ENCODE results near the gene CCDC187.
"Not testable (repeated sequence)": the region's sequence is repeated elsewhere in the genome, so short reads cannot be mapped to it uniquely, and the experiment has no call there.

Gene CCDC187

GRCh38 chr9:136326761-136327303 is 22.9 kb upstream of the CCDC187 start:
- no peak for DNase-seq (ENCODE audit: low read depth)

DNA sequence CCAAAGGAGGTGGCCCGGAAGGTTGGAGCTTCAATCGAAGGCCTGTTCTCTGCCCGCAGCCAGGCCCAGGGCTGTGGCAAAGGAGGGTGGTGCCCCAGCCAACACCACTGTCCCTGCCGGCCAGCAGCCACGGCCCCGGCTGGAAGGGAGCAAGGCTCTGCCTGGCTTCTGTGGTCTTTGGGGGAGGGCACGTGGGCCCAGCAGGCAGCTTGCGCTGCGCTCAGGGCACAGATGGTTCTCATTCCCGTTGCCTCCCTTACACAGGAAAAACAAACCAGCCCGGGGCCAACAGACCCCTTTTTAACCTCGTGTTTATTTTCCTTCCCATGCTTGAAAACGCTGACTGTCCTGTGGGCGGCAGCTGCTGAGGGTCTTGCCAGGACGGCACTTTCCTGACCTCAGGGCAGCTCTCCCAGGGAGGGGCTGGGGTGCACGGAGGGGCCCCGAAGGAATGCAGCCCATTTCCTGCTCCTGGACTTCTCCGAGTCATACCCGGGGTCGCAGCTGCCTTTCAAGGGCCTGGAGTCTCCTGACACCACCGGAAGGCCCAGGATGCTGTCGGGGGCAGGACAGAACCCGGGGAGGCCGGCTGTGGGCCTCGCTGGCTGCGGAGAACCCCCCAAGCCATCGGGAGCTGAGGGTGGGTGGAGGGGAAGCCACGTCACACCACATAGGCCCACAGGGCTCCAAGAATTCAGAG is 22.3 kb upstream of the CCDC187 start:
- no peak for DNase-seq (ENCODE audit: low read depth)

- DNase-seq (ENCODE audit: low read depth) = no peak
Measured at GRCh38 chr9:136325358-136325757, 21.5 kb upstream of the CCDC187 start.

- no peak for DNase-seq (ENCODE audit: low read depth)
Measured at GRCh38 chr9:136324501-136325300, 20.8 kb upstream of the CCDC187 start.

GRCh38 chr9:136323371-136323789 is 19.5 kb upstream of the CCDC187 start:
- DNase-seq (ENCODE audit: low read depth) = no peak

- DNase-seq (ENCODE audit: low read depth) = no peak
Measured at GRCh38 chr9:136322756-136323330, 18.9 kb upstream of the CCDC187 start.

- DNase-seq (ENCODE audit: low read depth) = no peak
Measured at GRCh38 chr9:136321561-136321960, 17.7 kb upstream of the CCDC187 start.

- not testable (repeated sequence) for DNase-seq (ENCODE audit: low read depth)
Measured at GRCh38 chr9:136320972-136321371, 17.1 kb upstream of the CCDC187 start.

GRCh38 chr9:136319955-136320354 is 16.1 kb upstream of the CCDC187 start:
- DNase-seq (ENCODE audit: low read depth) = not testable (repeated sequence)

GRCh38 chr9:136319244-136319643 is 15.3 kb upstream of the CCDC187 start:
- not testable (repeated sequence) for DNase-seq (ENCODE audit: low read depth)

DNA sequence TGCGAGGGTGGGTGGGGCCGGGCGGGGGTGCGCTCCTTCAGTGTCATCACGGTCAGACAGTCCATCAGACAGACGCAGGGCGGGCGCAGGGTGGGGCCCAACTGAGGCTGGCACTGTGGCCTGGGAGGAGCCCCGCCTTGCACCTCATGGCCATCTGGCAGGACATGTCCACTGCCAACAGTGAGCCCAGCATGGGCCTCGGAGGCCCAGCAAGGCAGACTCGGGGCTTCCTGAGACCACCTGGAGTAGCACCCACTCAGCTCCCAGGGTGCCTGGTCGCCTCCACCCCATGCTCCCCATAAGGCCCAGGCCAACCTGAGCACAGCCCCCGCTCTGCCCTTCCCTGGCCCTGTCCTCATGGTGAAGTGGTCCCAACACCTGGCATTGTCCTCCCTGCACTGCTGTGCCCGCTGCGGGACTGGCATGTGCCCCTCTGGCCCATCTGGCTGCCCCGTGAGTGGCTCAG is 14.9 kb upstream of the CCDC187 start:
- DNase-seq (ENCODE audit: low read depth) = no peak

DNA sequence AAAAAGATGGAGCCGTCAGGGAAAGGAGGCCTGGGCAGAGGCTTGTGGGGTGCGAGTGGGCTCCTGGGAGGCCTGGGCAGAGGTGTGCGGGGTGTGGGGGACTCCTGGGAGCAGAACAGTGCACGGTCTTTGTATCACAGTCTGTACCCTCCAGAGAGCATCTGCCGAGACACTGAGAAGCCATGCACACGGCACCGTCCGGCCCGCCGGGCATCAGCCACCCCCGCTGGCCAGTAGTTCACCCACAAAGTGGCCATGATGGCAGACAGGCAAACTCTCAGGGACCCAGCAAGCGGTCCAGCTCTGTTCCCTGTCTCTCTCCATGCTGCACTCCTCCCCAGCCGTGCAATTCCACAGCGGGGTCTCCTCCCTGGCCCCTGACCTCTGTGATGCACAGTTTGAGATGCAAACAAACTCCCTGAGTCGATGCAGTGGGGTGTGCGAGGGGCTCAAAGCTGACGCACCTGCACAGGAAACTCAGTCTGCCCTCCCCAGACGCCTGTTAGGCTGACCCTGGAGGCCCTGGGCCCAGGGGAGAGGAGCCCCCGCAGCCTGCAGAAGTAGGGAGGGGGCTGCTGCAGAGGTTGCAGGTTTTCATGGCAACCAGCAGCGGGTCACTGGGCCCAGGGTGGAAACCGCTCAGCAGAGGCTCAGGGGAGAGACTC is 14.3 kb upstream of the CCDC187 start:
- DNase-seq (ENCODE audit: low read depth) = no peak

DNA sequence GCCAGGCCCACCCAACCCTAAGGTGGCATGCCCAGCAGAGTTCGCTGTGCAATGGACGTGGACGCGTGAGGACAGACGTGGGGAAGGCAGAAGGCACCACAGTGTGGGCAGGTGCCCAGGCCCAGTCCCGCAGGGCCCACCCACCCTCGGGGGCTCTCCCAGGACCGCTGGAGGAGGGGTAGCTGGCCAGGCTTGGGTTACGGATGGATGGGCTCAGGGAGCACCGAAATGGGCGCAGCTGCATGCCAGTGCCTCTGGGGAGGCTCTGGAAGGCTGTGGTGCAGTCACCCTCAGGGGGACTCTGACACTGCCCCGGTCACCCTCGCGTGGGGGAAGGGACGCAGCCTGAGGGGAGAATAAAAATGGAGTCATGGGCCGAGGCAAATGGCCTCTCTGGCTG is 13.8 kb upstream of the CCDC187 start:
- no peak for DNase-seq (ENCODE audit: low read depth)

GRCh38 chr9:136316896-136317676 is 13.2 kb upstream of the CCDC187 start:
- DNase-seq (ENCODE audit: low read depth) = no peak

GRCh38 chr9:136316271-136316751 is 12.4 kb upstream of the CCDC187 start:
- no peak for DNase-seq (ENCODE audit: low read depth)

- no peak for DNase-seq (ENCODE audit: low read depth)
Measured at GRCh38 chr9:136314944-136315343, 11.1 kb upstream of the CCDC187 start.

DNA sequence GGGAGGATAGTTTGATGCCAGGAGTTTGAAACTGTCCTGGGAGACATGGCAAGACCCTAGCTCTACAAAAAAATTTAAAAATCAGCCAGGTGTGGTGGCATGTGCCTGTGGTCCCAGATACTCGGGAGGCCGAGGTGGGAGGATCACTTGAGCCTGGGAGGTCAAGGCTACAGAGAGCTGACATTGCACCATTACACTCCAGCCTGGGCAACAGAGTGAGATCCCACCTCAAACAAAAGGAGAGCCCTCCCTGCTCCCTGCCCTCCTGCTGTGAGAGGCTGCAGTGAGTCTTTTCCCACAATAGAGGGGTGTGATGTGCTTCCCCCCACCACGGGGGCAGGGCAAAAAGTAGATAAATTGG is 10.1 kb upstream of the CCDC187 start:
- no peak for DNase-seq (ENCODE audit: low read depth)

DNA sequence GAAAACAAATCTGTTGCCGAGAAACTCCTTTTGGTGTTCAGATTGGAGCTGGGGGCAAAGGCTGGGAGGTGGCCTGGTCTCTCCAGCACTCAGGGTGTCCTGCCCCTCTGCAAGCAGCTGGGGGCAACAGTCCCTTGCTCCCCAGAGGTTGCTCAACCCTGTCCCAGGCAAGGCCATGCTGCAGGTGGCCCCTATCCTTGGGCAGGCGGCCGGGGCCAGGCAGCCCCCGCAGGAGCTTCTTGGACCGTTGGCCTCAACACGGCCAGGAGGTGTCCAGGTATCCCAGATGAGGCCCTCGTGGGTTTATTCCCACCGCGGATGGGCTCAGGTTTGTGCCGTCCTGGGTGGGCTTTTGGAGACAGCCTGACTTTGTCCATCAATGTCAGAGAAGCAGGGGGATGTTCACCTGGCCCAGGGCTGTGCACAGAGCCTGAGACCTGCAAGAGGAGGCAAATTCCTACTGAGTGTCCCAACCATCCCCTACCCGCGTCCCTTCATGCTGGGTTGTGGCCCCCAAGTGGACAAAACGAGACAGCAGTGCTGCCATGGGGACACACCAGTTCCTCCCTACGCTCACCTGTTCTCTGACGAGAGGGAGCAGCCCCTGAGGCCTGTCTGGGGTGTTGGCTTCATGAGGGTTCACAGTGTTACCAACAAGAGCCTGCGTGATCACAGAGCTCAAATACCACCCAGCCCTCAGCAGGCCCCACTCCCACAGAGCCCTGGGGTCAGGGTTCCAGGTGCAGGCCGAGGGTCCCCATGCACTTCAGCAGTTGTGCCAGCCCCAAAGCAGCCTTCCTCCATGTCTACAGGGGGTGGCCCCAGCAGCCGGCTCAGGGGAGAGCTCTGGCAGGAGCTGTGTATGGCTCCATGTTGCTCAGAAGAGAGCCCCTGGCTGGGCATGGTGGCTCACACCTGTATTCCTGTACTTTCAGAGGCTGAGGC is 9.5 kb upstream of the CCDC187 start:
- DNase-seq (ENCODE audit: low read depth) = no peak

GRCh38 chr9:136312436-136312835 is 8.5 kb upstream of the CCDC187 start:
- no peak for DNase-seq (ENCODE audit: low read depth)

GRCh38 chr9:136312009-136312375 is 8.1 kb upstream of the CCDC187 start:
- DNase-seq (ENCODE audit: low read depth) = no peak
